GM18870 (cell line): Measurements from ENCODE around the gene PBX3.
"Not testable (repeated sequence)": the region's sequence is repeated elsewhere in the genome, so short reads cannot be mapped to it uniquely, and the experiment has no call there.

ENCODE experiments used
- ATAC-seq: cut with Tn5 transposase; IDR thresholded peaks from one replicate; pipeline ENCODE4 v1.9.1; 2021; ENCODE audit warnings: moderate library complexity; ENCODE audit not compliant: unreplicated experiment

PBX3 gene

GRCh38 chr9:125774106-125774505, 26.9 kb downstream of the PBX3 start:
- ATAC-seq, result no peak

DNA sequence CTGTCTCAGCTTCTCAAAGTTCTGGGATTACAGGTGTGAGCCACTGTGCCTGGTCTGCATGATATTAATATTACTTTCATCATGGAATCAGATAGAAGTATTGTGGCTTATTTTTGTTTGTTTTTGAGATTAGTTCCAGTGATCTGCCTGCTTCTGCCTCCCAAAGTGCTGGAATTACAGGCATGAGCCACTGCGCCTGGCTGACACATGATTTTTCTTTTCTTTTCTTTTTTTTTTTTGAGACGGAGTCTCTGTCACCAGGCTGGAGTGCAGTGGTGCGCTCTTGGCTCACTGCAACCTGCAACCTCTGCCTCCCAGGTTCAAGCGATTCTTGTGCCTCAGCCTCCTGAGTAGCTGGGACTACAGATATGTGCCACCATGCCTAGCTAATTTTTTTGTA, 29.6 kb downstream of the PBX3 start:
- ATAC-seq, result not testable (repeated sequence)

DNA sequence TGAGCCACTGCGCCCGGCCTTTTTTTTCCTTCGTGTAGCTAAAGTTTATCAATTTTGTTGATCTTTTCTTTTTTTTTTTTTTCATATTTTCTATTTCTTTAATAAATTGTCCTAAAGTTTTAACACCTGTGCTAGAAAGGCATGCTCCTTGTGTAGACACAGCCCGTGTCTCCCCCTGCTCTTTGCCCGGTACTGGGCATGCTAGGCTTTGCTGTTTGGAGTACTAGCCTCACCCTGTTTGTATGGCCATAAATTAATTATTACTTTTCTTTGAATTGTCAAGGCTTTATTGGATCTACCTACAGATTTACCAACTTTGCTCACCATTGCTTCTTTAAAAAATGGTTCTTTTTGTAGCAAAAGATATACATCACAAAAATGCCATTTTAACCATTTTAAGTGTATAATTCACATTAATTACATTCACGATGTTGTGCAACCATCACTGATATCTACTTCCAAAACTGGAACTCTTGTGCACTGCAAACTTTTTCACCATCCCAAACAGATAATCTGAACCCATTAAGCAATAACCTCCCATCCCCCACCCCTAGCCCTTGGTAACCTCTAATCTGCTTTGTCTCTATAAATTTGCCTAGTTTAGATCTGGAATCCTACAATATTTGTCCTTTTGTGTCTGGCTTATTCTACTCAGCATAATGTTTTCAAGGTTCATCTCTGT, 31.5 kb downstream of the PBX3 start:
- not testable (repeated sequence) for ATAC-seq

DNA sequence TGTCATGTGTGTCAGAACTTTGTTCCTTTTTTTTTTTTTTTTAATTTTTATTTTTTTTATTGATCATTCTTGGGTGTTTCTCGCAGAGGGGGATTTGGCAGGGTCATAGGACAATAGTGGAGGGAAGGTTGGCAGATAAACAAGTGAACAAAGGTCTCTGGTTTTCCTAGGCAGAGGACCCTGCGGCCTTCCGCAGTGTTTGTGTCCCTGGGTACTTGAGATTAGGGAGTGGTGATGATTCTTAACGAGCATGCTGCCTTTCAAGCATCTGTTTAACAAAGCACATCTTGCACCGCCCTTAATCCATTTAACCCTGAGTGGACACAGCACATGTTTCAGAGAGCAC, 32.0 kb downstream of the PBX3 start:
- ATAC-seq, result not testable (repeated sequence)

GRCh38 chr9:125782718-125783117, 35.5 kb downstream of the PBX3 start:
- ATAC-seq, result no peak

GRCh38 chr9:125784286-125785049, 37.3 kb downstream of the PBX3 start:
- no peak for ATAC-seq

- no peak for ATAC-seq
These were observed 38.1 kb downstream of the PBX3 start for GRCh38 chr9:125785248-125785751.

DNA sequence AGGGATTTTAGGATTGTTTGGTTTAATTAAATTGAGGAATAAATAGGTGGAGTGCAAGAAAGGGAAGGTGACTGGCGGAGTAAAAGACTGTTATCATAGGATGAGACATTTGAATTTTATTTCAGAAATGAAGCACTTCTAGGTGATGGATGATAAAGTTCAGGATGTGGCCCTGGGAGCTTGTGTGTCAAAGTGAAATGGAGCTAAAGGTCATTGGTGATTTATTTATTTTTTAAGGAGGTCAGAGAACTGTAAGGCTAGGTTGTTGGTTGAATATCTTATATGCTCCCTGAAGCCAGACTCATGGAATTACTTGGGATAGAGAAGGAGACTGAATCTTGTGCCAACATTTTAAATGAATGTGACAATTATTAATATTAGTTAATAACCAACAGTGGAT, 40.5 kb downstream of the PBX3 start:
- ATAC-seq, result no peak

DNA sequence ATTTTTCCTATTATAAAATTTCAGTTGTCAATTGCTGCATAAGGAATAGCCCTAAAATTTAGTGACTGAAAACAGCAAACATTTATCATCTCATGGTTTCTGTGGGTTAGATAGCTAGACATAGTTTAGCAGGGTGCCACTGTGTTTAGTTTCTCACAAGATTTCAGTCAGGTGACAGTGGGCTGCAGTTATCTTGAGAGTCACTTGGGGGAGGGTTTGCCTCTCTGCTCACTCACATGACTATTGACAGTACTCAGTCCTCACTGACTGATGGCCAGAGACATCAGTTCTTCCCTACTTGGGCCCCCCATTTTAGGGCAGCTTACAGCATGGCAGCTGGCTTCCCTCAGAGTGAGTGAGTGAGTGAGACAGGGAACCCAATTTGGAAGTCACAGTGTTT, 42.0 kb downstream of the PBX3 start:
- ATAC-seq, result no peak

DNA sequence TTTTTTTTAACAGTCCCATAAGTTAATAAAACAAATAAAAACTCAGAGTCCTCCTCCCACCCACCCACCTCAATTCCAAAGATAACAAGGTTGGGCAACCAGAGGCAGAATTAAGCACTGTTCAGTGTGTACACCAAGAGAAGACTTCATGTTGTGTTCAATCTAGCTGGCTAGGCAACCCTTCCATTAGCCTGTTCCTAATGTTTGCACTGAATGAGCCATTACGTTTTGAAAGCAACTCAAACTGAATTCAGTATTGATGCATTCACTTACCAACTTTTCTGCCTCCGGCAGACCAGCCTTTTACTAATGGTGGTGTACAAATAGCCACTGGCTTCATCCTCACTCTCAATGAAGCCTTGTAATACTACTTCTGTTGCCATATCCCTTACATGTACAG, 47.5 kb downstream of the PBX3 start:
- no peak for ATAC-seq

- no peak for ATAC-seq
These were observed 48.9 kb downstream of the PBX3 start for GRCh38 chr9:125795970-125796596.

DNA sequence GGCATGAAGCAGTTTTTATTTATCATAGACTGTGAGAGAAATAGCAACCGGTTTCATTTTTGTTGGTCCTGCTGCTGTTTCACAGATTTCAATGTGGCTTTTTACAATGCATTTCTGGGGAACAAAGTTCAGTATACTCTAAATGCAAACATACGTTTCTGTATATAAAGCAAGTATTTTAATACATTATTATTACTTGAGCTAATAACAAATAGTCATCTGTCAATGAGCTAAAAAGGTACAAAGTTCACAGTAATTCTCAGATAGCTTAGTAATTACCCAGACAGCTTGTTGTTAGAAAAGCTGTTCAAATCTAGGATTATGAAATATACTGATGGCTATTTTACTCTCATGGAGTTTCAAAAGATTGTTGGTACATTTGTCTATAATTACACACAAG, 50.8 kb downstream of the PBX3 start:
- no peak for ATAC-seq

- no peak for ATAC-seq
These were observed 56.4 kb downstream of the PBX3 start for GRCh38 chr9:125803526-125803925.

GRCh38 chr9:125805057-125805456, 57.9 kb downstream of the PBX3 start:
- no peak for ATAC-seq

- no peak for ATAC-seq
These were observed 58.4 kb downstream of the PBX3 start for GRCh38 chr9:125805586-125805985.

DNA sequence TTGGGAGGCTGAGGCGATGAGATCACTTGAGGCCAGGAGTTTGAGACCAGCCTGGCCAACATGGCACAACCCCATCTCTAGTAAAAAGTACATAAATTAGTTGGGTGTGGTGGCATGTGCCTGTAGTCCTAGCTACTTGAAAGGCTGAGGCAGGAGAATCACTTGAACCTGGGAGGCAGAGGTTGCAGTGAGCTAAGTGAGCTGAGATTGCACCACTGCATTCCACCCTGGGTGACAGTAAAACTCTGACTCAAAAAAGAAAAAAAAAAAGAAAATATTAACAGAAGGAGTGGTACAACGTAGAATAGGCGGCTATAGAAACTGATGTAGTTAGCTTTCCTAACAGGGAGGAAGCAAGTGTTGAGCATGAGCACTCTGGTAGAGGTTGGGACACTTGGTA, 59.9 kb downstream of the PBX3 start:
- ATAC-seq, result no peak

DNA sequence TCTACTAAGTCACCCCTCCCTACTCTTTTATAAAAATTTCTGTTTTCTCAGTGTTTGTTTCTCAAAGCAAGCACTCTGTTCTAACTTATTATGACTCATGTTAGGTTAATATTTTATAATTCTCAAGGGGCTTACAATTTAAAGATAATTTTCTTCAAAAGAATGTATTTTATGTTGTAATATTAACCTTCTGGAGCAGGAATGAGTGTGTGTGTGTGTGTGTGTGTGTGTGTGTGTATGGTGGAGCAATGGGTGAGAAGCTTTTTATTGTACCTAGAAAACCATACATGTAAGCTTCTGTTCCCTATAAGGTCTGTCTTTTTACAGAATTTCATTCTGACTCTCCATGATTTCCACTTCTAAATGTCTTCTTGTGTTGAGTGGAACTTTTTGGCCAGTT, 63.0 kb downstream of the PBX3 start:
- no peak for ATAC-seq

DNA sequence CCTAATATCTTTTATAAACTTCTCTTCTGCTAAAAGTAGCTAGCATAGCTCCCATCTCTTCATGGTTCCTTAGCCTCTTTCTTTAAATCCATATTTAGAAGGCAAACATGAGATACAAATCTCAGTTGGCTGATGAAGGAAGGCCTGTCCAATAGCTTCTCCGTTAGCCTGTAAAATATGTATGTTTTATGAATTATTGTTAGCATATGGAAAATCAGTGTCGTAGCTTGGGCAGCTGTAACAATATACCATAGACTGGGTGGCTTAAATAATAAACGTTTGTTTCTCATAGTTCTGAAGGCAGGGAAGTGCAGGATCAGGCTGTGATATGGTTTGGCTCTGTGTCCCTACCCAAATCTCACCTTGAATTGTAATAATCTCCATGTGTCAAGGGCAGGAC, 63.8 kb downstream of the PBX3 start:
- ATAC-seq, result no peak

DNA sequence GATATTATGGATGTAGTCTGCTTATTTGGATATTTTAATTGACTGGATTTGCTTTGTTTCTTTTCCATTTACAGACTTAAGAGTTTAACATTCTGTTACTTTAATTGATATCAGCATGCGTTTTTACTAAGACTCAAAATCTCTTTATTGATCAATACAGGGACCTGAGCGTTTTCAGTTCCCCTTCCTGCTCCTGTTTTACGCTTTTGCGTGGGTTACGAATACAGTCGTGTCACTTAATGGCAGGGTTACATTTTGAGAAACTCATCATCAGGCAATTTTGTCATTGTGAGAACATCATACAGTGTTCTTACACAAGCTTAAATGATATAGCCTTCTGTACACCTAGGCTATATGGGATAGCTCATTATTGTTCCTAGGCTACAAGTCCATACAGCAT, 65.2 kb downstream of the PBX3 start:
- ATAC-seq, result no peak

DNA sequence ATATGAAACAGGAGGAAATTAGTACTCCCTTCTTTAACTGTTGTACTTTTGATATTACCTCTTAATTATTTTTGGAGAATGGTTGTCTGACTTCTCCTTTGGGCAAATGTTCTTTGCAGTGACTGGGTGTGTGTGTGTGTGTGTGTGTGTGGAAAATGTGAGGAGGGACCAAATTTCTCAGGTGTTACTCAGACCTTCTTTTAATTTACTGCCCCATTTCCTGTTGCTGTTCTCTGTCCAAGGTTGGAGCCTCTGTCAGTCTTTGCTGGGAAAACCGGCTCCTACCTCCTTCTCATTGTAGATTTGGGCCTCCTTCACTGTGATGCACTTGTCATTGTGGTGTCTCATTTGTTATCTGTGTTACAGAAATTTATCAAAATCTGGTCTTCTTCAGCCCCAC, 68.4 kb downstream of the PBX3 start:
- ATAC-seq, result no peak

DNA sequence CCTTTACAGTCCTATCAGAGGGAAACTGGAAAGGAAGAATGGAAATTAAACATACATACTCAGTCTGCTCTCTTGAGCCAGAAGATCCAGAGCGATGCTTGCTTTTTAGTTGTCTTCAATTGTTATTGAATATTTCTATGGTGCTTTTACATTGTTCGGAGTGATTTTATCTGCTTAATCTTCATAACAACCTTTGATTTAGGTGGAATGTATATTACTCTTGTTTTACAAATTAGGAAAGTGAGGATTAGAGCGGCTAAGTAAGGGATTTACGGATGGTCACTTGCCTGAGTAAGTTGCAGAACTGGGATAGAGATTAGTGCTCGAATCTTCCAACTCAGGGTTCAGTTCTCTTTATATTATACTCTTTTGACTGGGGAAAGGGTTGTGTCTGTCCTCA, 69.1 kb downstream of the PBX3 start:
- ATAC-seq, result no peak
